ENCODE data around the gene GOLGA6L4. TPM values are rescaled to one million over a fixed set of nuclear protein-coding genes. Genes with fewer than 3 reads are reported as not detected.
"Not testable (repeated sequence)": the region's sequence is repeated elsewhere in the genome, so short reads cannot be mapped to it uniquely, and the experiment has no call there.

GOLGA6L4 gene
- 1 to 10 TPM in 3 of 4 donors, under 1 TPM in 1; 0.92 to 6.5 (median 1.1) TPM for polyA plus RNA-seq
- long read RNA-seq, donor 1: 0 reads
- long read RNA-seq, donor 2: 0 reads
- long read RNA-seq, donor 3: 0 reads
- long read RNA-seq, donor 4: 0 reads
- long read RNA-seq, donor 5: 0 reads
- long read RNA-seq, donor 6: 0 reads
- long read RNA-seq, donor 7, partial matches to known transcripts: 14 of 14 reads
- long read RNA-seq, donor 7, other reads (novel, unspliced or antisense): 0 of 14 reads
- long read RNA-seq, donor 8: 0 reads
- long read RNA-seq, donor 9: 0 reads
- long read RNA-seq, donor 10: 0 reads

- not testable (repeated sequence) for H3K9me3 ChIP-seq (ENCODE audit: control insufficient read depth in 2 of 2, insufficient read depth in 1 of 2, low read depth in 1 of 2, low read length in 1 of 2); H3K36me3 ChIP-seq (ENCODE audit: control insufficient read depth in 3 of 3, insufficient read depth in 2 of 3, low read depth in 1 of 3, low read length in 3 of 3); FAIRE-seq; H3K27ac ChIP-seq (ENCODE audit: low read depth in 1 of 3, low read length in 2 of 3); H3K4me3 ChIP-seq (ENCODE audit: low read depth in 1 of 3, low read length in 3 of 3); DNase-seq; H3K27me3 ChIP-seq (ENCODE audit: control insufficient read depth in 3 of 3, insufficient read depth in 3 of 3, low read length in 3 of 3); H3K4me1 ChIP-seq (ENCODE audit: control insufficient read depth in 3 of 3, insufficient read depth in 2 of 3, low read depth in 1 of 3, low read length in 2 of 3)
- WGBS, 3 donors: 98% methylated on average over 5 of the region's 13 CpGs; no CpG with 5 or more reads in 2 of the 3 donors
Observed at GRCh38 chr15:84235573-84235972, at the start of gene GOLGA6L4. Gene GOLGA6L4, plus strand, starts transcription at chr15:84235773. Its CDS starts 62 bp downstream, at chr15:84235835.

GRCh38 chr15:84192982-84193381, 42.6 kb upstream of the GOLGA6L4 start:
- H3K27ac ChIP-seq (ENCODE audit: low read depth in 1 of 3, low read length in 2 of 3); H3K9me3 ChIP-seq (ENCODE audit: control insufficient read depth in 2 of 2, insufficient read depth in 1 of 2, low read depth in 1 of 2, low read length in 1 of 2); H3K36me3 ChIP-seq (ENCODE audit: control insufficient read depth in 3 of 3, insufficient read depth in 2 of 3, low read depth in 1 of 3, low read length in 3 of 3); FAIRE-seq; H3K27me3 ChIP-seq (ENCODE audit: control insufficient read depth in 3 of 3, insufficient read depth in 3 of 3, low read length in 3 of 3); H3K4me3 ChIP-seq (ENCODE audit: low read depth in 1 of 3, low read length in 3 of 3); DNase-seq; H3K4me1 ChIP-seq (ENCODE audit: control insufficient read depth in 3 of 3, insufficient read depth in 2 of 3, low read depth in 1 of 3, low read length in 2 of 3): not testable (repeated sequence)
- WGBS, 3 donors: no CpG with 5 or more reads among the region's 5 CpGs

- WGBS, 3 donors: no CpG with 5 or more reads among the region's 8 CpGs
- H3K27ac ChIP-seq (ENCODE audit: low read depth in 1 of 3, low read length in 2 of 3); DNase-seq; H3K27me3 ChIP-seq (ENCODE audit: control insufficient read depth in 3 of 3, insufficient read depth in 3 of 3, low read length in 3 of 3); H3K4me1 ChIP-seq (ENCODE audit: control insufficient read depth in 3 of 3, insufficient read depth in 2 of 3, low read depth in 1 of 3, low read length in 2 of 3); FAIRE-seq; H3K36me3 ChIP-seq (ENCODE audit: control insufficient read depth in 3 of 3, insufficient read depth in 2 of 3, low read depth in 1 of 3, low read length in 3 of 3); H3K4me3 ChIP-seq (ENCODE audit: low read depth in 1 of 3, low read length in 3 of 3); H3K9me3 ChIP-seq (ENCODE audit: control insufficient read depth in 2 of 2, insufficient read depth in 1 of 2, low read depth in 1 of 2, low read length in 1 of 2): not testable (repeated sequence)
Observed at GRCh38 chr15:84195603-84196002, 40.0 kb upstream of the GOLGA6L4 start.

GRCh38 chr15:84196530-84197188, 38.9 kb upstream of the GOLGA6L4 start:
- H3K36me3 ChIP-seq (ENCODE audit: control insufficient read depth in 3 of 3, insufficient read depth in 2 of 3, low read depth in 1 of 3, low read length in 3 of 3); H3K27ac ChIP-seq (ENCODE audit: low read depth in 1 of 3, low read length in 2 of 3); H3K9me3 ChIP-seq (ENCODE audit: control insufficient read depth in 2 of 2, insufficient read depth in 1 of 2, low read depth in 1 of 2, low read length in 1 of 2); H3K4me1 ChIP-seq (ENCODE audit: control insufficient read depth in 3 of 3, insufficient read depth in 2 of 3, low read depth in 1 of 3, low read length in 2 of 3); H3K27me3 ChIP-seq (ENCODE audit: control insufficient read depth in 3 of 3, insufficient read depth in 3 of 3, low read length in 3 of 3); H3K4me3 ChIP-seq (ENCODE audit: low read depth in 1 of 3, low read length in 3 of 3); FAIRE-seq; DNase-seq: not testable (repeated sequence)
- no CpG with 5 or more reads among the region's 14 CpGs for WGBS, 3 donors

GRCh38 chr15:84199865-84200264, 35.7 kb upstream of the GOLGA6L4 start:
- not testable (repeated sequence) for H3K36me3 ChIP-seq (ENCODE audit: control insufficient read depth in 3 of 3, insufficient read depth in 2 of 3, low read depth in 1 of 3, low read length in 3 of 3); H3K27me3 ChIP-seq (ENCODE audit: control insufficient read depth in 3 of 3, insufficient read depth in 3 of 3, low read length in 3 of 3); FAIRE-seq; H3K4me3 ChIP-seq (ENCODE audit: low read depth in 1 of 3, low read length in 3 of 3); H3K27ac ChIP-seq (ENCODE audit: low read depth in 1 of 3, low read length in 2 of 3); H3K9me3 ChIP-seq (ENCODE audit: control insufficient read depth in 2 of 2, insufficient read depth in 1 of 2, low read depth in 1 of 2, low read length in 1 of 2); H3K4me1 ChIP-seq (ENCODE audit: control insufficient read depth in 3 of 3, insufficient read depth in 2 of 3, low read depth in 1 of 3, low read length in 2 of 3); DNase-seq
- WGBS, 3 donors: 87 to 88% methylated on average over 5 to 6 of the region's 16 CpGs; no CpG with 5 or more reads in 1 of the 3 donors

- H3K9me3 ChIP-seq (ENCODE audit: control insufficient read depth in 2 of 2, insufficient read depth in 1 of 2, low read depth in 1 of 2, low read length in 1 of 2); H3K4me1 ChIP-seq (ENCODE audit: control insufficient read depth in 3 of 3, insufficient read depth in 2 of 3, low read depth in 1 of 3, low read length in 2 of 3); DNase-seq; FAIRE-seq; H3K27ac ChIP-seq (ENCODE audit: low read depth in 1 of 3, low read length in 2 of 3); H3K36me3 ChIP-seq (ENCODE audit: control insufficient read depth in 3 of 3, insufficient read depth in 2 of 3, low read depth in 1 of 3, low read length in 3 of 3); H3K4me3 ChIP-seq (ENCODE audit: low read depth in 1 of 3, low read length in 3 of 3); H3K27me3 ChIP-seq (ENCODE audit: control insufficient read depth in 3 of 3, insufficient read depth in 3 of 3, low read length in 3 of 3): not testable (repeated sequence)
- 21 to 45% methylated on average over 3 of the region's 7 CpGs; no CpG with 5 or more reads in 1 of the 3 donors for WGBS, 3 donors
Observed at GRCh38 chr15:84246441-84246840, 10.9 kb downstream of the GOLGA6L4 start.

Measured in small intestine (tissue), 16 donors.